IMR-90 (cell line): Measurements from ENCODE around the gene KRT4. TPM values are rescaled to one million over a fixed set of nuclear protein-coding genes. Genes with fewer than 3 reads are reported as not detected.

Source experiments
- ATAC-seq: fragments of 200-7000 bp; cut with Tn5 transposase; 2 replicates; pipeline ENCODE4 v1.9.1; 2020; ENCODE audit warnings: low read depth, mild to moderate bottlenecking, moderate library complexity
- BruUV-seq: library from RNA; stranded (reverse); fragments of 400-500 nt; replicated peaks from 2 replicates; lab custom pipeline; 2021; lab: Mats Ljungman, UMichigan
- CTCF ChIA-PET: fragments of 300-600 bp; formaldehyde crosslinking; extraction: SDS; loops from one replicate; lab custom pipeline; 2021; ENCODE audit warnings: antibody characterized with exemption; lab: Yijun Ruan, JAX
- POLR2A ChIA-PET: fragments of 300-600 bp; sonication (Branson Sonifier 250); formaldehyde crosslinking; loops from one replicate; lab custom pipeline; 2022; ENCODE audit warnings: antibody characterized with exemption; ENCODE audit not compliant: unreplicated experiment; lab: Charles Lee
- DNase-seq: peaks from one replicate; pipeline ENCODE4 v3.0.0; 2013
- H2AFZ ChIP-seq: replicated peaks from 2 replicates; pipeline ENCODE3; 2013; ENCODE audit warnings: low read length, mild to moderate bottlenecking; ENCODE audit not compliant: poor library complexity
- H2AK5ac ChIP-seq: 2 replicates; pipeline ENCODE4 v1.6.1; 2013; ENCODE audit warnings: low read depth, low read length, inconsistent platforms
- H2AK9ac ChIP-seq: replicated peaks from 2 replicates; pipeline ENCODE3; 2013; ENCODE audit warnings: mild to moderate bottlenecking, low read depth, low read length, moderate library complexity; ENCODE audit not compliant: poor library complexity
- H2BK120ac ChIP-seq: 2 replicates; pipeline ENCODE4 v1.6.1; 2013; ENCODE audit warnings: low read depth, low read length, inconsistent platforms
- H2BK15ac ChIP-seq: 3 replicates; pipeline ENCODE4 v1.6.1; 2013; ENCODE audit warnings: low read depth, low read length, inconsistent platforms
- H2BK20ac ChIP-seq: 2 replicates; pipeline ENCODE4 v1.6.1; 2013; ENCODE audit warnings: low read depth, mild to moderate bottlenecking, inconsistent platforms, low read length, moderate library complexity
- H2BK5ac ChIP-seq: 2 replicates; pipeline ENCODE4 v1.6.1; 2013; ENCODE audit warnings: mild to moderate bottlenecking, low read depth, low read length, inconsistent platforms; ENCODE audit not compliant: poor library complexity, severe bottlenecking
- H3K14ac ChIP-seq: replicated peaks from 2 replicates; pipeline ENCODE4 v1.6.1; 2013; ENCODE audit warnings: low read depth, low read length, inconsistent platforms
- H3K18ac ChIP-seq: 2 replicates; pipeline ENCODE4 v1.6.1; 2013; ENCODE audit warnings: low read depth, low read length, control low read depth
- H3K23ac ChIP-seq: 2 replicates; pipeline ENCODE4 v1.6.1; 2013; ENCODE audit warnings: low read depth, low read length, inconsistent platforms
- H3K27ac ChIP-seq: 2 replicates; pipeline ENCODE4 v1.5.1; 2013; ENCODE audit warnings: mild to moderate bottlenecking, control low read depth, low read length; ENCODE audit not compliant: insufficient read depth
- H3K27me3 ChIP-seq: 2 replicates; pipeline ENCODE4 v1.6.1; 2013; ENCODE audit warnings: low read length; ENCODE audit not compliant: control insufficient read depth, insufficient read depth
- H3K36me3 ChIP-seq: 2 replicates; pipeline ENCODE4 v1.6.1; 2013; ENCODE audit warnings: low read length, mixed read lengths; ENCODE audit not compliant: control insufficient read depth, insufficient read depth
- H3K4ac ChIP-seq: 2 replicates; pipeline ENCODE4 v1.6.1; 2013; ENCODE audit warnings: low read depth, low read length, inconsistent platforms
- H3K4me1 ChIP-seq: 2 replicates; pipeline ENCODE4 v1.6.1; 2013; ENCODE audit warnings: low read length, mixed read lengths; ENCODE audit not compliant: control insufficient read depth, insufficient read depth
- H3K4me2 ChIP-seq: 2 replicates; pipeline ENCODE4 v1.6.1; 2013; ENCODE audit warnings: low read depth, mild to moderate bottlenecking, control low read depth, low read length, moderate library complexity
- H3K4me3 ChIP-seq: 2 replicates; pipeline ENCODE4 v1.5.1; 2013; ENCODE audit warnings: low read depth, mild to moderate bottlenecking, control low read depth, low read length, moderate library complexity; ENCODE audit not compliant: insufficient read depth
- H3K56ac ChIP-seq: 2 replicates; pipeline ENCODE4 v1.6.1; 2013; ENCODE audit warnings: low read length, inconsistent platforms; ENCODE audit not compliant: insufficient read depth; ENCODE audit errors: extremely low read depth
- H3K79me1 ChIP-seq, 2 experiments: 2 replicates each; pipeline ENCODE4 v1.6.1; 2013; ENCODE audit warnings: low read length in 2 of 2, inconsistent platforms in 1 of 2, low read depth in 1 of 2
- H3K9ac ChIP-seq: 2 replicates; pipeline ENCODE4 v1.6.1; 2013; ENCODE audit warnings: low read depth, low read length, control low read depth
- H3K9me1 ChIP-seq: 2 replicates; pipeline ENCODE4 v1.6.1; 2013; ENCODE audit warnings: low read length, inconsistent platforms; ENCODE audit not compliant: insufficient read depth
- H3K9me3 ChIP-seq: 2 replicates; pipeline ENCODE4 v1.6.1; 2013; ENCODE audit warnings: low read length; ENCODE audit not compliant: control insufficient read depth, insufficient read depth
- H4K20me1 ChIP-seq: 2 replicates; pipeline ENCODE4 v1.6.1; 2013; ENCODE audit warnings: low read length, inconsistent platforms; ENCODE audit not compliant: insufficient read depth
- H4K5ac ChIP-seq: 2 replicates; pipeline ENCODE4 v1.6.1; 2013; ENCODE audit warnings: mild to moderate bottlenecking, low read depth, low read length, control low read depth
- H4K8ac ChIP-seq, 2 experiments: 2 replicates each; pipeline ENCODE4 v1.6.1; 2013; ENCODE audit warnings: low read depth in 2 of 2, low read length in 2 of 2, control low read depth in 1 of 2, inconsistent platforms in 1 of 2
- H4K91ac ChIP-seq: 2 replicates; pipeline ENCODE4 v1.6.1; 2013; ENCODE audit warnings: low read depth, low read length, inconsistent platforms; ENCODE audit not compliant: insufficient read depth
- FOS ChIP-seq: fragments of 150-350 bp; IDR thresholded peaks from 2 replicates; pipeline ENCODE4 v1.6.1; 2016; ENCODE audit warnings: low read depth, low read length
- MAFK ChIP-seq: IDR thresholded peaks from 2 replicates; pipeline ENCODE4 v1.6.1; 2012; ENCODE audit warnings: low read depth, low read length, improper control_type of control experiment
- MXI1 ChIP-seq: IDR thresholded peaks from 2 replicates; pipeline ENCODE4 v1.6.1; 2012; ENCODE audit warnings: low read depth, mild to moderate bottlenecking, low read length, moderate library complexity, borderline replicate concordance
- SMC3 ChIP-seq: fragments of 150-350 bp; IDR thresholded peaks from 2 replicates; pipeline ENCODE4 v1.6.1; 2016; ENCODE audit warnings: low read depth, mild to moderate bottlenecking, antibody characterized with exemption, low read length, moderate library complexity
- WGBS, 2 experiments: methylation state at CpG; one replicate each; pipeline versions ENCODE4 v1.1.5 to v1.1.7; 2013; ENCODE audit warnings: missing lambda C conversion rate in 2 of 2; ENCODE audit not compliant: insufficient read length in 1 of 2; ENCODE audit errors: extremely low coverage in 2 of 2; 5-methylcytosine and 5-hydroxymethylcytosine counted together
- dilution Hi-C: fragments of 300-500 bp; cut with HindIII; formaldehyde crosslinking; loops from one replicate; pipeline ENCODE4 v1.14.3; 2018; ENCODE audit warnings: low sequenced_read_pairs; ENCODE audit not compliant: unreplicated experiment
- in situ Hi-C: fragments of 300-500 bp; cut with MboI; formaldehyde crosslinking; loops from 3 replicates; pipeline ENCODE4 v1.14.3; 2019; ENCODE audit warnings: low sequenced_read_pairs, inconsistent platforms, mixed read lengths
- intact Hi-C: fragments of 100-400 bp; cut with micrococcal nuclease; formaldehyde crosslinking; loops from 2 replicates; pipeline ENCODE4 v1.10.0; 2022
- polyA plus RNA-seq, 3 experiments: library from polyadenylated mRNA; depleted of rRNA; stranded (reverse); fragments of >200 nt; gene quantifications; 2 replicates each; pipeline ENCODE4 v1.2.3, GENCODE V29; 2012; ENCODE audit warnings: low replicate concordance in 1 of 3
- total RNA-seq: library from RNA; depleted of rRNA; stranded (reverse); fragments of >200 nt; gene quantifications from 2 replicates; pipeline ENCODE4 v1.2.3, GENCODE V29; 2012

The KRT4 gene
- total and polyA plus RNA-seq, 2 of the 4 experiments (the other 2 are of a cell fraction), result under 0.01 to 0.07 TPM

GRCh38 chr12:52814710-52815155, 817 bp upstream of the KRT4 start:
- Histone ChIP-seq H3K27me3 (peaks cover 40% of the 10 kb centered on the region), H2AK5ac (no peak overlapping the region), H3K36me3 (no peaks in the 10 kb centered on the region), H3K4me1 (peaks cover 6% of the 10 kb centered on the region), H3K56ac (no peak overlapping the region; the same call in 1 of the 2 replicates), H3K4ac (no peak overlapping the region), H2BK20ac (no peak overlapping the region; the same call in 1 of the 2 replicates), H3K27ac (no peak overlapping the region), H3K9me3 (no peaks in the 10 kb centered on the region), H2AFZ (no peak overlapping the region), H3K4me2 (no peak overlapping the region), H2AK9ac (no peak overlapping the region), H3K18ac (no peak overlapping the region), H3K14ac (no peak overlapping the region), H3K23ac (no peak overlapping the region), H4K5ac (no peak overlapping the region), H2BK15ac (no peak overlapping the region), H4K8ac (no peak overlapping the region), H3K9ac (no peak overlapping the region), H3K4me3 (no peak overlapping the region), H4K20me1 (no peaks in the 10 kb centered on the region), H3K79me1 (no peaks in the 10 kb centered on the region), H2BK5ac (no peak overlapping the region), H4K91ac (no peak overlapping the region), H3K9me1 (no peaks in the 10 kb centered on the region), H2BK120ac (peak overlapping the region; percentile 0; the same call in 1 of the 2 replicates)
- in situ Hi-C loops (no loop called here), intact Hi-C loops (no loop called here), dilution Hi-C loops (no loop called here)
- BruUV-seq, result no TSS peak
- DNase-seq (no peak), ATAC-seq (peak; percentile 21)
- WGBS, 2 experiments, result 83% methylated on average over 2 of the region's 4 CpGs; no CpG with 5 or more reads in 1 of the 2 experiments
- POLR2A ChIA-PET, result no interaction called here
- no peak for TF ChIP-seq FOS
- no peak for TF ChIP-seq MXI1
- no peak for TF ChIP-seq SMC3
- TF ChIP-seq MAFK, result no peak
- CTCF ChIA-PET, result no interaction called here
